Endothelial cell of umbilical vein (primary cell): ENCODE measurements around the gene MAP1S. TPM values are rescaled to one million over a fixed set of nuclear protein-coding genes. Genes with fewer than 3 reads are reported as not detected.

Experiments used
- BruUV-seq: library from RNA; stranded (reverse); fragments of 400-500 nt; replicated peaks from 2 replicates; lab custom pipeline; 2021; lab: Mats Ljungman, UMichigan
- CTCF ChIA-PET: fragments of 300-600, 350-600 bp; sonication (Branson Sonifier 250); formaldehyde crosslinking; loops from one replicate; lab custom pipeline; 2021; ENCODE audit warnings: antibody characterized with exemption, inconsistent platforms; lab: Charles Lee
- POLR2A ChIA-PET: fragments of 300-600, 350-600 bp; sonication (Branson Sonifier 250); formaldehyde crosslinking; loops from one replicate; lab custom pipeline; 2021; ENCODE audit warnings: antibody characterized with exemption, inconsistent platforms; lab: Charles Lee
- DNase-seq: peaks from one replicate; pipeline ENCODE4 v3.0.0-alpha.2; 2011; ENCODE audit warnings: low read depth, low spot score
- FAIRE-seq: peaks from 2 replicates; lab custom pipeline; 2011; peaks lifted over from hg19 to GRCh38; lab: Jason Lieb, UNC
- H2AFZ ChIP-seq: 2 replicates; pipeline ENCODE4 v1.6.0; 2012; ENCODE audit warnings: low read depth, low read length, control low read depth, inconsistent platforms
- H3K27ac ChIP-seq: 2 replicates; pipeline ENCODE4 v1.5.1; 2011; ENCODE audit warnings: low read depth, mild to moderate bottlenecking, control low read depth, low read length, moderate library complexity; ENCODE audit not compliant: insufficient read depth
- H3K27me3 ChIP-seq, 2 experiments: 2 replicates each; pipeline versions ENCODE4 v1.6.0 to v1.6.1; 2011; ENCODE audit warnings: low read length in 2 of 2, mixed read lengths in 1 of 2; ENCODE audit not compliant: control insufficient read depth in 2 of 2, insufficient read depth in 2 of 2
- H3K36me3 ChIP-seq, 2 experiments: 2 replicates in 1 of 2; 3 replicates in 1 of 2; pipeline ENCODE4 v1.5.1; 2011; ENCODE audit warnings: low read length in 2 of 2, mild to moderate bottlenecking in 1 of 2, moderate library complexity in 1 of 2; ENCODE audit not compliant: control insufficient read depth in 2 of 2, insufficient read depth in 2 of 2; ENCODE audit errors: extremely low read depth in 1 of 2
- H3K4me1 ChIP-seq: 3 replicates; pipeline ENCODE4 v1.5.1; 2011; ENCODE audit warnings: mild to moderate bottlenecking, low read length; ENCODE audit not compliant: control insufficient read depth, insufficient read depth; ENCODE audit errors: extremely low read depth
- H3K4me2 ChIP-seq: 2 replicates; pipeline ENCODE4 v1.6.1; 2011; ENCODE audit warnings: low read length, control low read depth, mixed read lengths; ENCODE audit not compliant: insufficient read depth
- H3K4me3 ChIP-seq, 3 experiments: fragments of 200-600 bp in 1 of 3; sonication (generic), shearing (Covaris generic) in 1 of 3; replicated peaks in 1 of 3; 2 replicates each; pipeline ENCODE4 v1.5.1; 2011 to 2016; ENCODE audit warnings: control low read depth in 3 of 3, low read length in 3 of 3, mild to moderate bottlenecking in 2 of 3, inconsistent platforms in 1 of 3, low read depth in 1 of 3, moderate library complexity in 1 of 3; ENCODE audit not compliant: insufficient read depth in 1 of 3
- H3K79me2 ChIP-seq: 2 replicates; pipeline ENCODE4 v1.6.0; 2012; ENCODE audit warnings: low read length, inconsistent platforms; ENCODE audit not compliant: control insufficient read depth, insufficient read depth
- H3K9ac ChIP-seq: replicated peaks from 2 replicates; pipeline ENCODE3; 2011; ENCODE audit warnings: low read length, control low read depth; ENCODE audit not compliant: insufficient read depth; ENCODE audit errors: extremely low read depth
- H3K9me1 ChIP-seq: replicated peaks from 3 replicates; pipeline ENCODE4 v1.6.0; 2011; ENCODE audit warnings: mild to moderate bottlenecking, low read length; ENCODE audit not compliant: control insufficient read depth, insufficient read depth; ENCODE audit errors: extremely low read depth
- H3K9me3 ChIP-seq: replicated peaks from 2 replicates; pipeline ENCODE4 v1.5.1; 2012; ENCODE audit warnings: low read length, inconsistent platforms; ENCODE audit not compliant: control insufficient read depth, insufficient read depth
- H4K20me1 ChIP-seq: replicated peaks from 2 replicates; pipeline ENCODE3; 2011; ENCODE audit warnings: mild to moderate bottlenecking, low read length; ENCODE audit not compliant: control insufficient read depth, insufficient read depth; ENCODE audit errors: extremely low read depth
- CTCF ChIP-seq, 2 donors: IDR thresholded peaks; 1 replicate in 1 of 2; 2 replicates in 1 of 2; pipeline ENCODE4 v1.5.1; 2011; ENCODE audit warnings: low read length in 2 of 2, mild to moderate bottlenecking in 2 of 2, moderate library complexity in 2 of 2, control low read depth in 1 of 2, inconsistent platforms in 1 of 2, low read depth in 1 of 2; ENCODE audit not compliant: insufficient read depth in 1 of 2; ENCODE audit errors: extremely low read depth in 1 of 2
- EZH2 ChIP-seq: IDR thresholded peaks from 2 replicates; pipeline ENCODE4 v1.6.1; 2012; ENCODE audit warnings: borderline replicate concordance, low read depth, mild to moderate bottlenecking, moderate library complexity, low read length, inconsistent platforms; ENCODE audit not compliant: severe bottlenecking
- FOS ChIP-seq: IDR thresholded peaks from 2 replicates; pipeline ENCODE4 v1.6.1; 2011; ENCODE audit warnings: mild to moderate bottlenecking, low read length, moderate library complexity, borderline replicate concordance; ENCODE audit not compliant: insufficient read depth
- GATA2 ChIP-seq: IDR thresholded peaks from 2 replicates; pipeline ENCODE4 v1.7.0; 2011; ENCODE audit warnings: low read depth, mild to moderate bottlenecking, moderate library complexity, mixed read lengths, low read length; ENCODE audit not compliant: insufficient read length, insufficient read depth
- JUN ChIP-seq: IDR thresholded peaks from 2 replicates; pipeline ENCODE4 v1.6.1; 2011; ENCODE audit warnings: borderline replicate concordance, low read depth; ENCODE audit not compliant: insufficient read length, insufficient read depth
- MYC ChIP-seq: IDR thresholded peaks from one replicate; pipeline ENCODE4 v1.6.1; 2011; ENCODE audit warnings: mild to moderate bottlenecking, low read depth, low read length
- POLR2A ChIP-seq: IDR thresholded peaks from 2 replicates; pipeline ENCODE4 v1.6.1; 2012; ENCODE audit warnings: low read depth, mild to moderate bottlenecking, control low read depth, low read length
- dilution Hi-C: fragments of 300-500 bp; cut with MboI; formaldehyde crosslinking; loops from one replicate; pipeline ENCODE4 v1.15.0; 2019; ENCODE audit warnings: low sequenced_read_pairs; ENCODE audit not compliant: extremely low pct_ligation_motif_present
- intact Hi-C: fragments of 100-400 bp; cut with micrococcal nuclease; formaldehyde crosslinking; loops from one replicate; pipeline ENCODE4 v1.10.0; 2022
- polyA plus RNA-seq, 4 experiments: library from polyadenylated mRNA; depleted of rRNA in 3 of 4; stranded (reverse) in 3 of 4; unstranded in 1 of 4; fragments of >200 nt; gene quantifications; 2 replicates each; pipeline versions ENCODE4 v1.2.1 to v1.2.3, GENCODE V29; 2011 to 2012; ENCODE audit warnings: missing spikeins in 1 of 4
- total RNA-seq: library from RNA; stranded (reverse); gene quantifications from 2 replicates; pipeline ENCODE4 v1.2.3, GENCODE V29; 2021
- TF ChIP-seq, protein P1 (sequence below): IDR thresholded peaks from 2 replicates; pipeline ENCODE4 v1.6.1; 2011; ENCODE audit not compliant: insufficient read depth, insufficient read length

Gene MAP1S
- total and polyA plus RNA-seq, 2 donors (not counting 3 experiments of a cell fraction or from before 2014, with no cell fraction given) = 94.8 to 143 TPM

- dilution Hi-C loops = no loop called here
- Histone ChIP-seq H3K9me1 (no peaks in the 10 kb centered on the region), H3K27me3 (no peaks in the 10 kb centered on the region), H3K4me2 (no peak overlapping the region), H3K79me2 (peaks cover 11% of the 10 kb centered on the region), H3K27ac (no peak overlapping the region), H3K9ac (no peak overlapping the region), H3K4me3 (no peak overlapping the region), H3K36me3 (peaks cover 20 to 24% of the 10 kb centered on the region in 2 experiments), H3K9me3 (no peaks in the 10 kb centered on the region), H4K20me1 (no peaks in the 10 kb centered on the region), H3K4me1 (no peaks in the 10 kb centered on the region), H2AFZ (no peak overlapping the region)
- no peak for DNase-seq
- TF ChIP-seq MYC (no peak), CTCF (IDR thresholded peaks at IDR 0.05; ENCODE audit: extremely low read depth in 1 of 2, insufficient read depth in 1 of 2, low read depth in 1 of 2, low read length in 2 of 2) (no peak), JUN (no peak), POLR2A (no peak), GATA2 (no peak), FOS (no peak), EZH2 (no peak)
- TF ChIP-seq, protein P1, sequence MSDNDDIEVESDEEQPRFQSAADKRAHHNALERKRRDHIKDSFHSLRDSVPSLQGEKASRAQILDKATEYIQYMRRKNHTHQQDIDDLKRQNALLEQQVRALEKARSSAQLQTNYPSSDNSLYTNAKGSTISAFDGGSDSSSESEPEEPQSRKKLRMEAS = no peak
- intact Hi-C loops = no loop called here
- no peak for FAIRE-seq
- POLR2A ChIA-PET = no interaction called here
- CTCF ChIA-PET = interaction anchor here (0.9 to 1.6 kb wide), 4 partner anchors 17 to 29 kb away, joined by 3 read pairs; no protein-coding TSS in a partner anchor
- BruUV-seq = no TSS peak
Measured at GRCh38 chr19:17737690-17738153, 18.4 kb downstream of the MAP1S start.
